HG03571 (cell line): Measurements from ENCODE around the gene ADAM22.
A peak's percentile ranks its signal among the peaks of the same experiment; 100 is the strongest.
"Not testable (repeated sequence)": the region's sequence is repeated elsewhere in the genome, so short reads cannot be mapped to it uniquely, and the experiment has no call there.

ENCODE experiments used
- ATAC-seq: cut with Tn5 transposase; IDR thresholded peaks from one replicate; pipeline ENCODE4 v1.9.1; 2021; ENCODE audit not compliant: unreplicated experiment

Gene ADAM22

GRCh38 chr7:87933953-87934698 lies at the start of gene ADAM22:
ADAM22 (plus strand) TSS chr7:87934251; CDS start chr7:87934466, 215 bp downstream.
- peak; percentile 95 for ATAC-seq

GRCh38 chr7:87885018-87885417 lies 49.0 kb upstream of the ADAM22 start:
- ATAC-seq: no peak

GRCh38 chr7:87886875-87887274 lies 47.2 kb upstream of the ADAM22 start:
- no peak for ATAC-seq

- no peak for ATAC-seq
Observed at GRCh38 chr7:87895363-87895762, 38.7 kb upstream of the ADAM22 start.

- ATAC-seq: no peak
Observed at GRCh38 chr7:87899255-87899654, 34.8 kb upstream of the ADAM22 start.

- ATAC-seq: not testable (repeated sequence)
Observed at GRCh38 chr7:87907136-87907906, 26.7 kb upstream of the ADAM22 start.

GRCh38 chr7:87908814-87909213 lies 25.2 kb upstream of the ADAM22 start:
- not testable (repeated sequence) for ATAC-seq

- no peak for ATAC-seq
Observed at GRCh38 chr7:87912121-87912520, 21.9 kb upstream of the ADAM22 start.

- no peak for ATAC-seq
Observed at GRCh38 chr7:87918740-87919139, 15.3 kb upstream of the ADAM22 start.

- ATAC-seq: no peak
Observed at GRCh38 chr7:87919875-87920274, 14.2 kb upstream of the ADAM22 start.

- ATAC-seq: no peak
Observed at GRCh38 chr7:87920578-87920977, 13.5 kb upstream of the ADAM22 start.

GRCh38 chr7:87922759-87923395 lies 11.2 kb upstream of the ADAM22 start:
- ATAC-seq: not testable (repeated sequence)

- ATAC-seq: peak; percentile 99
Observed at GRCh38 chr7:87926581-87927461, 7.2 kb upstream of the ADAM22 start.

GRCh38 chr7:87933605-87933952 lies 472 bp upstream of the ADAM22 start:
- peak; percentile 19 for ATAC-seq

GRCh38 chr7:87934699-87935383 lies 790 bp downstream of the ADAM22 start:
- ATAC-seq: no peak

- ATAC-seq: no peak
Observed at GRCh38 chr7:87935384-87935706, 1.3 kb downstream of the ADAM22 start.

GRCh38 chr7:87941138-87941537 lies 7.1 kb downstream of the ADAM22 start:
- ATAC-seq: no peak

GRCh38 chr7:87944547-87944946 lies 10.5 kb downstream of the ADAM22 start:
- no peak for ATAC-seq

GRCh38 chr7:87945926-87946325 lies 11.9 kb downstream of the ADAM22 start:
- ATAC-seq: not testable (repeated sequence)

GRCh38 chr7:87948371-87948770 lies 14.3 kb downstream of the ADAM22 start:
- ATAC-seq: no peak
